ENCODE data around the gene LBH. TPM values are rescaled to one million over a fixed set of nuclear protein-coding genes. Genes with fewer than 3 reads are reported as not detected.
A peak's percentile ranks its signal among the peaks of the same experiment; 100 is the strongest.

LBH gene
- total and polyA plus RNA-seq, 2 experiments from 2014 or later = 17.5 to 30.3 TPM

- TF ChIP-seq, protein P1, sequence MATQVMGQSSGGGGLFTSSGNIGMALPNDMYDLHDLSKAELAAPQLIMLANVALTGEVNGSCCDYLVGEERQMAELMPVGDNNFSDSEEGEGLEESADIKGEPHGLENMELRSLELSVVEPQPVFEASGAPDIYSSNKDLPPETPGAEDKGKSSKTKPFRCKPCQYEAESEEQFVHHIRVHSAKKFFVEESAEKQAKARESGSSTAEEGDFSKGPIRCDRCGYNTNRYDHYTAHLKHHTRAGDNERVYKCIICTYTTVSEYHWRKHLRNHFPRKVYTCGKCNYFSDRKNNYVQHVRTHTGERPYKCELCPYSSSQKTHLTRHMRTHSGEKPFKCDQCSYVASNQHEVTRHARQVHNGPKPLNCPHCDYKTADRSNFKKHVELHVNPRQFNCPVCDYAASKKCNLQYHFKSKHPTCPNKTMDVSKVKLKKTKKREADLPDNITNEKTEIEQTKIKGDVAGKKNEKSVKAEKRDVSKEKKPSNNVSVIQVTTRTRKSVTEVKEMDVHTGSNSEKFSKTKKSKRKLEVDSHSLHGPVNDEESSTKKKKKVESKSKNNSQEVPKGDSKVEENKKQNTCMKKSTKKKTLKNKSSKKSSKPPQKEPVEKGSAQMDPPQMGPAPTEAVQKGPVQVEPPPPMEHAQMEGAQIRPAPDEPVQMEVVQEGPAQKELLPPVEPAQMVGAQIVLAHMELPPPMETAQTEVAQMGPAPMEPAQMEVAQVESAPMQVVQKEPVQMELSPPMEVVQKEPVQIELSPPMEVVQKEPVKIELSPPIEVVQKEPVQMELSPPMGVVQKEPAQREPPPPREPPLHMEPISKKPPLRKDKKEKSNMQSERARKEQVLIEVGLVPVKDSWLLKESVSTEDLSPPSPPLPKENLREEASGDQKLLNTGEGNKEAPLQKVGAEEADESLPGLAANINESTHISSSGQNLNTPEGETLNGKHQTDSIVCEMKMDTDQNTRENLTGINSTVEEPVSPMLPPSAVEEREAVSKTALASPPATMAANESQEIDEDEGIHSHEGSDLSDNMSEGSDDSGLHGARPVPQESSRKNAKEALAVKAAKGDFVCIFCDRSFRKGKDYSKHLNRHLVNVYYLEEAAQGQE (IDR thresholded peaks at IDR 0.05; ENCODE audit: unreplicated experiment) = no peak
These were observed 57.2 kb downstream of the LBH start (continued) for GRCh38 chr2:30288561-30288960.

- TF ChIP-seq EZH2 (IDR thresholded peaks at IDR 0.05; ENCODE audit: low read depth, unreplicated experiment) = no peak
- TF ChIP-seq ZNF114 (CRISPR knock-in tag; IDR thresholded peaks at IDR 0.05) = no peak
- TF ChIP-seq STAT1 (IDR thresholded peaks at IDR 0.05; ENCODE audit: unreplicated experiment) = no peak
- no peaks in the 10 kb centered on the region for H3K27me3 ChIP-seq (ENCODE audit: insufficient read depth)
- Mint-ChIP-seq H3K4me1 (peaks cover 24% of the 10 kb centered on the region), H3K27ac (no peak overlapping the region), H3K27me3 (ENCODE audit: insufficient read depth, low read depth, poor library complexity) (peaks cover 2% of the 10 kb centered on the region), H3K4me3 (no peak overlapping the region), H3K9me3 (no peaks in the 10 kb centered on the region; the same call in 2 of the 3 replicates), H3K36me3 (ENCODE audit: low read depth) (no peaks in the 10 kb centered on the region)
- H3K36me3 ChIP-seq (ENCODE audit: insufficient read depth) = no peaks in the 10 kb centered on the region
- peaks cover 4% of the 10 kb centered on the region; the same call in 1 of the 2 replicates for H3K9me2 ChIP-seq (ENCODE audit: insufficient read depth)
- peak overlapping the region; percentile 38; the same call in 1 of the 2 replicates for H2AFZ ChIP-seq
- peaks cover 15% of the 10 kb centered on the region for H3K4me1 ChIP-seq (ENCODE audit: insufficient read depth)
- no peak overlapping the region for H3K4me2 ChIP-seq
- H3K27ac ChIP-seq (ENCODE audit: low read depth) = no peak overlapping the region
- DNase-seq (ENCODE audit: low spot score) (no peak), ATAC-seq (no peak)
- H4K20me1 ChIP-seq (replicated peaks; ENCODE audit: insufficient read depth) = no peaks in the 10 kb centered on the region
- H3K79me2 ChIP-seq (replicated peaks; ENCODE audit: insufficient read depth) = no peaks in the 10 kb centered on the region
- H3K4me3 ChIP-seq = no peak overlapping the region
- no peaks in the 10 kb centered on the region for H3F3A ChIP-seq (replicated peaks; ENCODE audit: low read depth)
These were observed 62.1 kb downstream of the LBH start for GRCh38 chr2:30293303-30293921.

DNA sequence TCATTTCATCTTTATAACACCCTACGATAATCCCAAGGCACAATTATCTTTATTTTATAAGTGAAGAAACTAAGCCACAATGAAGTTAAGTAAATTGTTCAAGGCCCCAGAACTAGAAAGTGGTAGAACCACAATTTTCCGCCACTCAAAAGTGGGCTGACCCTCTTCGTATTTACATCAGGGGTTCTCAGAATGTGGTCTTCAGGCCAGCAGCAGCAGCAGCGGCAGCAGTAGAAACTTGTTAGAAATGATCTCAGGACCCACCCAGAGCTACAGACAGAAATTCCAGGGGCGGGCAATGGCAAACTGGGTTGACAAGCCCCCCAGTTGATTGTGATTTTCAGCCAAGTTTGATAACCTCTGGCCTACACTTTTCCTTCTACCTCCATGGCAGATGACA is 62.8 kb downstream of the LBH start:
- Histone ChIP-seq H4K20me1 (replicated peaks; ENCODE audit: insufficient read depth) (no peaks in the 10 kb centered on the region), H3K27me3 (ENCODE audit: insufficient read depth) (no peaks in the 10 kb centered on the region), H3K27ac (ENCODE audit: low read depth) (no peak overlapping the region), H3K36me3 (ENCODE audit: insufficient read depth) (no peaks in the 10 kb centered on the region), H3K9me2 (ENCODE audit: insufficient read depth) (peaks cover 4% of the 10 kb centered on the region; the same call in 1 of the 2 replicates), H3K4me3 (no peak overlapping the region), H3F3A (replicated peaks; ENCODE audit: low read depth) (no peaks in the 10 kb centered on the region), H2AFZ (no peak overlapping the region), H3K79me2 (replicated peaks; ENCODE audit: insufficient read depth) (no peaks in the 10 kb centered on the region), H3K4me2 (no peak overlapping the region), H3K4me1 (ENCODE audit: insufficient read depth) (peaks cover 11% of the 10 kb centered on the region; the same call in 1 of the 2 replicates)
- no peaks in the 10 kb centered on the region; the same call in 2 of the 3 replicates for H3K9me3 Mint-ChIP-seq
- peaks cover 2% of the 10 kb centered on the region for H3K27me3 Mint-ChIP-seq (ENCODE audit: insufficient read depth, low read depth, poor library complexity)
- DNase-seq (ENCODE audit: low spot score) (no peak), ATAC-seq (no peak)
- H3K4me3 Mint-ChIP-seq = no peak overlapping the region
- H3K36me3 Mint-ChIP-seq (ENCODE audit: low read depth) = no peaks in the 10 kb centered on the region
- H3K27ac Mint-ChIP-seq = no peak overlapping the region
- H3K4me1 Mint-ChIP-seq = peaks cover 16% of the 10 kb centered on the region
- no peak for TF ChIP-seq ZNF462 (CRISPR knock-in tag; IDR thresholded peaks at IDR 0.05)
- TF ChIP-seq, protein P1 (IDR thresholded peaks at IDR 0.05; ENCODE audit: unreplicated experiment) = no peak
